Hepatocyte (in vitro differentiated cells): Measurements from ENCODE around the gene LDB2.

Source experiments
- EZH2 ChIP-seq: fragments of 200-600 bp; sonication (generic); IDR thresholded peaks from 2 replicates; pipeline ENCODE4 v1.6.1; 2016; ENCODE audit warnings: antibody characterized with exemption, mild to moderate bottlenecking, borderline replicate concordance
- EZH2phosphoT487 ChIP-seq: fragments of 200-600 bp; sonication (generic); IDR thresholded peaks from one replicate; pipeline ENCODE4 v1.6.1; 2018; ENCODE audit warnings: antibody characterized with exemption, mild to moderate bottlenecking, low read depth, moderate library complexity; ENCODE audit not compliant: unreplicated experiment, severe bottlenecking
- TF ChIP-seq, protein P1 (sequence below): fragments of 200-600 bp; sonication (generic); IDR thresholded peaks from 2 replicates; pipeline ENCODE4 v1.5.1; 2016; ENCODE audit warnings: antibody characterized with exemption, mild to moderate bottlenecking; ENCODE audit not compliant: poor library complexity

DNA sequence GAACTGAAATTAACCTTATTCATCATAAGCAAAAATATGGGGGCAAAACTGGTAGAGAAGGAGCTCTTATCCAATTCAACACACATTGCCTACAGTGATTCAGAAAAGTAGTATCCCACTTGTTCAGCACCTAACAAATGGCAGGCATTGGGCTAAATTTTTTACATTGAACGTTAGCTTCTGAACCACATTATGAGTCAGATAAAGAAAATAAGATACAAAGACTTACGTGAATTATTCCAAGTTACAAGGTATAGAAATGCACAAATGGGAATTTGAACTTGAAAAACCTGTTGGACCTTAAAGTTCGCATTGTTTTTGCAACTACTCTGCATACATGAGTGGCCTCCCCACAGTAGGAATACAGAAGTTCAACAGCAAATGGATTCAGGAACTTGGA is 210.6 kb downstream of the LDB2 start:
- TF ChIP-seq, protein P1, sequence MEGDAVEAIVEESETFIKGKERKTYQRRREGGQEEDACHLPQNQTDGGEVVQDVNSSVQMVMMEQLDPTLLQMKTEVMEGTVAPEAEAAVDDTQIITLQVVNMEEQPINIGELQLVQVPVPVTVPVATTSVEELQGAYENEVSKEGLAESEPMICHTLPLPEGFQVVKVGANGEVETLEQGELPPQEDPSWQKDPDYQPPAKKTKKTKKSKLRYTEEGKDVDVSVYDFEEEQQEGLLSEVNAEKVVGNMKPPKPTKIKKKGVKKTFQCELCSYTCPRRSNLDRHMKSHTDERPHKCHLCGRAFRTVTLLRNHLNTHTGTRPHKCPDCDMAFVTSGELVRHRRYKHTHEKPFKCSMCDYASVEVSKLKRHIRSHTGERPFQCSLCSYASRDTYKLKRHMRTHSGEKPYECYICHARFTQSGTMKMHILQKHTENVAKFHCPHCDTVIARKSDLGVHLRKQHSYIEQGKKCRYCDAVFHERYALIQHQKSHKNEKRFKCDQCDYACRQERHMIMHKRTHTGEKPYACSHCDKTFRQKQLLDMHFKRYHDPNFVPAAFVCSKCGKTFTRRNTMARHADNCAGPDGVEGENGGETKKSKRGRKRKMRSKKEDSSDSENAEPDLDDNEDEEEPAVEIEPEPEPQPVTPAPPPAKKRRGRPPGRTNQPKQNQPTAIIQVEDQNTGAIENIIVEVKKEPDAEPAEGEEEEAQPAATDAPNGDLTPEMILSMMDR, result no peak
- TF ChIP-seq EZH2 (no peak), EZH2phosphoT487 (no peak)
